Loucy (cell line): ENCODE results near the gene SEMA7A.

Source experiments
- CTCF ChIP-seq: fragments of 200-600 bp; sonication (generic); conservative IDR thresholded peaks from 2 replicates; pipeline ENCODE4 v1.5.1; 2014; ENCODE audit warnings: mild to moderate bottlenecking, antibody characterized with exemption, low read length
- EZH2phosphoT487 ChIP-seq: fragments of 200-600 bp; IDR thresholded peaks from 2 replicates; pipeline ENCODE4 v1.6.1; 2018; ENCODE audit warnings: antibody characterized with exemption, mild to moderate bottlenecking, moderate library complexity, borderline replicate concordance

GRCh38 chr15:74378848-74379247, 54.9 kb downstream of the SEMA7A start:
- TF ChIP-seq CTCF (no peak), EZH2phosphoT487 (no peak)
